ENCODE measurements around the gene CTNNA2.

The CTNNA2 gene

DNA sequence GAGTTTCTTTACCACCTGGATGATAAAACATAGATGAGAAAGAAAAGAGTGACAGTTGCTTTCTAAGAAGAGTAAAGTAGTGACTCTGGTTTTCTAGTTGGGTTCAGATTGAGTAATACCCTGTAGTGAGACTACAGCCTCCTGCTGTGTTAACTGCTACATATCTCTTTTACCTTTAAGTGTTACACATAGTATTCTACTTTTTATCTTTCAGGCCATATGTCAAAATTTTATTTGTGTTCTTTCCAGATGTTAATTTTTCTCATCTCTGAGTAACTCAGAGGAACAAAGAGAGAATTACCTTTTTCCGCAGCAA lies 348.2 kb downstream of the CTNNA2 start:
- DNase-seq = no peak

GRCh38 chr2:79862756-79863155 lies 349.9 kb downstream of the CTNNA2 start:
- DNase-seq = no peak

DNA sequence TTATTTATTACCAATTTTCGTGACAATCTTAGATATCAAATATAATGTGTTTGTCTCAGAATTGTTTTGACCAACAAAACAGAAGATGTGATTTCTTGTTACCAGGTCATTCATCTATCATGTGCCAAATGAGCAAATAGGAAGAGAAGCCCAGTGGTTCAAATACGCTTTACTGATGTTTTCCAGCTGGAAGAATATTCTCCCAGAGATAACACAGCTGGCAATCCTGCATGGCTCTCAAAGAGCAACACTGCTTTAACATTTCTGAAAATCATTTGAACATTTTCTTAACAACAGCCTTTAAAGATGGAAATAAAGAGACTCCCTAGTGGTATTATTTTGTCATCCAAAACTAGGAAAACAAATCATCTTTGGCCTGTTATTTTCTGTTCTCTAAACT lies 359.8 kb downstream of the CTNNA2 start:
- no peak for DNase-seq

DNA sequence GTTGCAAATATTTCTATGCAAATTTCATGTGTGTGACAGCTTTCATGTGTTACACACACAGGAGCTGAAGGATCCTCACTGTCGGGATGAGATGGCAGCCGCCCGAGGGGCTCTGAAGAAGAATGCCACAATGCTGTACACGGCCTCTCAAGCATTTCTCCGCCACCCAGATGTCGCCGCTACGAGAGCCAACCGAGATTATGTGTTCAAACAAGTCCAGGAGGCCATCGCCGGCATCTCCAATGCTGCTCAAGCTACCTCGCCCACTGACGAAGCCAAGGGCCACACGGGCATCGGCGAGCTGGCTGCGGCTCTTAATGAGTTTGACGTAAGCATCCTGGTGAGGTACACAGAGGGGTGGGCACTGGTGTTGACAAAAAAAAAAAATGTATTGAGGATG lies 361.2 kb downstream of the CTNNA2 start:
- DNase-seq = no peak

GRCh38 chr2:79876430-79876829 lies 363.6 kb downstream of the CTNNA2 start:
- no peak for DNase-seq

DNA sequence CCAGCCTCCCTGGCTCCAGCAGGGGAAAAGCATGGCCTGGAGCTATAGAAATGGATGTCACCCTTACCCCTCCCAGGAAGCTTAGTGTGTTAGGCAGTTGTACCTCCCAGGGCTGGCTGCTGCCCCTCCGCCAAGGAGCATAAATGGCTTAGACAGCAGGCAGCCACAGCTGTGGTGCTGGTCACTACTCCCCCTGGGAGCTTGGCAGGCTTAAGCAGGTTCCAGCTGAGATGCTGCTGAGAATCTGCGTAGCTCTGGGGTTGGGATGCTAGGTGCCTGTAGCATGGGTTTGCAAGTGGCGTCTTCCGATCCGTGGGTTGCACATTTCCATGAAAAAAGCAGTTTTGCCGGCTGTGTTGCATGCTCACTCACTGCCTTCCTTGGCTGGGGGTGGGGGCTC lies 369.7 kb downstream of the CTNNA2 start:
- DNase-seq = no peak

- DNase-seq = peak in 1 of 2 donors; percentile 22
Measured at GRCh38 chr2:79887747-79888374, 375.0 kb downstream of the CTNNA2 start.

DNA sequence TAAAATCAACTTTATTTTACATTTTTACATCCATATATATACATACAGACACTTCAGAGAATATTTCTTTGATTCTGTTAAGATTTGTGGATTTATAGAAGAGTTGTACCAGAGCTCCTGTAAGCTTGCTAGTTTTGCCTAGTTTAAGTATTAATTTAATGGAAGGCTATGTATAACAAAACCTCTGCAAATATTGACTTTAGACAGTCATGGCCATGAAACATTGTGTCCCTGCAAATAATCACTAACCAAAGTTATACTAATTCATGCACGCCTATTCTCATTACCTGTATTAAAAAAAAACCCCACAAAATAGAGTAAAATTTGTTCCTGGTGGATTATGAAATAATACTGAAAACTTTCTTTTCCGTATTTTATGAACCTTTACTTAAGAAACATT lies 379.3 kb downstream of the CTNNA2 start:
- DNase-seq = no peak

DNA sequence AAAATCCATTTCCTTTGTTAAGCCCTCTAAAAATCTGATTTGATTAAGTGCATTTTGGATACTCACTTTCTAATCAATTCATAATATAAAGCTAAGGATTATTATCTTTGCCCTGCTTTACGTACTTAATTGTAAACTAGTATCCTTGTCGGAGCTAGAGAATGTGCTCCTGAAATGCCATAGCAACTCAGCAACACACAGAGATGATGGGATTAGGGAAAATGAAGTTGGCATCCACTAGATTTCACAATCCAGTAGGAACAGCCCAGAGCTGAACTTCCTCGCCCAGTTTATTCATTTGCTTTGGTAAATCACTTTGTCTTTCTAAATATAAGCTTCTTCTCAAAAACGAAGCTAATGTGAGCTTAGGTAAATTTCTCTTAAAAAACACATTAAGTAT lies 386.3 kb downstream of the CTNNA2 start:
- no peak for DNase-seq

- DNase-seq = no peak
Measured at GRCh38 chr2:79901161-79901560, 388.3 kb downstream of the CTNNA2 start.

DNA sequence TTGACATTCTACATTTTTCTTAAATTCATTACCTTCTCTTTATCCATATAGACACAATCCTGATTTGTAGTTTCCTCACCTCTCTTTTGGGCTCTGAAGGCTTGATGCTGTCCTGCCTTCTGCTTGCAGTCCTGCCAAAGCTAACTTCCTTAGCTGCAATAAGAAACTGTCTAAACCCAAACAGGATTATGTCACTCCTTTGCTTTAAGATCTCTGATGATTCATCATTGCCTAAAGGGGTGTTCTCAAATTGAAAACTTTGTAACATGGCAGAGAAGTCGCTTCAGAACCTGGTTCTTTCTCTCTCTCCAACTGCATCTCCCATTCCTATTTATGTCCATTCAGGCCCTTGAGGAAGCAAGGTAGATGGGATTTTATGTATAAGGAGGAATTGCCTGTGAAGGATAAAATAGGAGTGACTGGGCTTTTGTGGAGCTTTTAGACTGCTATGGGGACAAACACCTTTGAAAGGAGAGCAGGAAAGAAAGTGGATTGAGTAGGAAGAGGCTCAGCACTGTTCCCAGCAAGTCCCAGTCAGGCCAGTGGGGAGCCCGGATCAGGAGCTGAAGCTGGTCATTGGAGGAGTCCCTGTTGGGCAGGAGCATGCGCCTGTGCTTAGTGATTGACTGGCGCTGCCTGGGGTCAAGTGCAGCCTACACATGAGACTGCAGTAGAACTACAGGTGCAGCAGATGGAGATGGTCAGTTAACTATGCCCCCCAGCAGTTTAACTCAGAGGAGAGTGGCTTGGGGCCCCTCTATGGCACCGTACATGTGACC lies 390.6 kb downstream of the CTNNA2 start:
- no peak for DNase-seq

DNA sequence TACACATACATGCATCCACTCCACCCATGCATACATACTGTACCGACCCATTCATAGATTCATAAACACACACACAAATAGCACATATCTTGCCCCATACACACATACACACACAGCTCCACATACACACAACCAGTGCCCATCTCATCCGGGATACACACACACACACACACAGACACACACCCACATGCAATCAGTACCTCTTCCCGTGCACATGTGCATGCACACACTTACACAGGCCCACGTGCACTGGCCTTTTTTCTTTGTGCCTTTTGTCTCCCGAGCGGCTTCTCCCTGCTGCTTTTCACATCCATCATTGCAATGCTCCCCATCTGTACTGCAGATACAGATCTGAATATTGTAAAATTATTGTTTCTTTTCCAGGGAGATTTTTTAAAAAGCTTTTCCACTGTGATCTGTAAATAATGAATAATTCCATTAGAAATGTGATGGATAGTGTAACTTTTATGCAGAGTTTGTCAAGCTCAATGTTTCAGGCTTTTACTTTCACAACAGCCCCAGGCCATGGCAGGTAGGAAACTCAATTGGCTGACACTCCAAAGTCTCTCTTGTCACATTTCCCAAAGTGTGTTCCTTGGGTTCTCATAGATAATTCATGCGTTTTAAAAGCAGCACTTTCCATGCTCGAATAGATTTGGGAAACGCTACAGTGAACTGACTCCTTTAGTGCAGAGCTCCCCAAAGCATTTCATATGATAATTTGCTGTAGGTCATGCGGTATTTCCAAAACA lies 393.5 kb downstream of the CTNNA2 start:
- no peak for DNase-seq

DNA sequence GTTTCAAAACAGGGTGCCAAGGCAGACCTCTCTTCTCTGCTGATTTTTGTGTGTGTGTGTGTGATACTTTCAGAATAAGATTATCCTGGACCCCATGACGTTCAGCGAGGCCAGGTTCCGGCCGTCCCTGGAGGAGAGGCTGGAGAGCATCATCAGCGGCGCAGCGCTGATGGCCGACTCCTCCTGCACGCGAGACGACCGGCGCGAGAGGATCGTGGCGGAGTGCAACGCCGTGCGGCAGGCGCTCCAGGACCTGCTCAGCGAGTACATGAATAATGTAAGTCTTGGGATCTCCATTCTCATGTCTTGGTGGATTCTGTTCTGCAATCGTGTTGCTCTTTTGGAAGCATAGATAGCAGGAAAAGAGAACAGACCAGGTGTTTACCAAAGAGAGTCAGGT lies 396.7 kb downstream of the CTNNA2 start:
- DNase-seq = no peak

DNA sequence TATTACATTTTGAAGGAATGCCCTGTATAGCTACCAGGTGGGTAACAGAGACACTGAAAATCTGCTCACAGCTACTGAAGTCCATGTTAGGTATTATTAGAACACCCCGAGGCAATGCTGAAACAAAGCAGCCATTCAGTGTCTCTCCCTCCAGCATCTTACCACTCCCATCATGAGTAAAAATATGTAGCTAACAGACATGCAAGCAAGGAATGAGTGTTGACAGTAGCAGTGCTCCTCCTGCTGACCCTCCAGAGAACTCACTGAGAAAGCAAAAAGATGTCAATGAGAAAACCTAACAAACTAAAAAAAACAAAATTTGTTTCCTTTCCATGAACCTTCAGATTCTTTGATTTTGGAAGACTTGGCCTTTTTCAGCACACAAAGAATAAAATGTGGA lies 397.8 kb downstream of the CTNNA2 start:
- DNase-seq = no peak

- no peak for DNase-seq
Measured at GRCh38 chr2:79915455-79915854, 402.6 kb downstream of the CTNNA2 start.

DNA sequence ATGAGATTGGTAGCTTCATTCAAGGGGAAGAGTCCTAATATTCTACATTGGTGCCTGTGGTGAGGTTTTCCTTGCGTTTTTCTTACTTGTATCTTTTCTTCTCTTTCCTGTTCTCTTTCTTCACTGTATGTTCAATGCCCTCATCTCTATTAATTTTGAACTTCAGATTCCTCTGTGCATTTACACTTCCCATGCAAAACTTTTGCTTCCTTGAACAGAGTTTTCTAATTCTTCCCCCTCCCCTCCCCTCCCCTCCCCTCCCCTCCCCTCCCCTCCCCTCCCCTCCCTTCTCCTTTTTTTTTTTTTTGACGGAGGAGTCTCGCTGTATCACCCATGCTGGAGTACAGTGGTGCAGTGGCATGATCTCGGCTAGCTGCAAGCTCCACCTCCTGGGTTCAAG lies 403.4 kb downstream of the CTNNA2 start:
- no peak for DNase-seq

- no peak for DNase-seq
Measured at GRCh38 chr2:79920512-79921076, 407.7 kb downstream of the CTNNA2 start.

GRCh38 chr2:79929624-79930023 lies 416.8 kb downstream of the CTNNA2 start:
- no peak for DNase-seq

- no peak for DNase-seq
Measured at GRCh38 chr2:79935046-79935732, 422.3 kb downstream of the CTNNA2 start.

GRCh38 chr2:79935771-79936657 lies 423.2 kb downstream of the CTNNA2 start:
- DNase-seq = no peak

- DNase-seq = no peak
Measured at GRCh38 chr2:79936715-79937114, 423.9 kb downstream of the CTNNA2 start.

DNA sequence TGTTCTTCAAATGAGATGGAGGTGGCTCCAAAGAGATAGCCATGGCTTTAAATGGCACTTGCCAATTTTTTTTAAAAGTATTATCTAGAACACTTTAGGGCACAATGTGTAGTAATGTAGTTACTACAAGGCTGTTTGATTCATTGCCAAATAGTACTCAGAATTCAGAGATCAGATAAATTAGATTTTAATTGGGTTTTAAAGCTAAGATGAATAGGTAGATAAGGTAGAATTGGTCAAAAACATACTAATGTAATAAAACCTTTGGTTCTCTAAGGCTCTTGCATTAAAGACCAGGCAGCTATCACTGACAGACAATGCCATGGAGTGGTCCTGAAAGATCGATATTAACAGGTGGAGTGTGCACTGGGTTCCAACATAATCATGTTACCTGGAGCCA lies 425.8 kb downstream of the CTNNA2 start:
- no peak for DNase-seq
